Mesenchymal stem cell (in vitro differentiated cells and primary cell): ENCODE measurements around the gene VANGL2.

Experiments used
- DNase-seq: peaks from one replicate; pipeline ENCODE4 v3.0.0-alpha.2; 2013
- H2AFZ ChIP-seq: one replicate; pipeline ENCODE4 v1.6.1; 2013; ENCODE audit warnings: low read depth, mild to moderate bottlenecking, control low read depth, inconsistent platforms, low read length, moderate library complexity
- H2AK5ac ChIP-seq: 2 replicates; pipeline ENCODE4 v1.6.1; 2013; ENCODE audit warnings: low read length, moderate library complexity, mild to moderate bottlenecking, inconsistent platforms; ENCODE audit not compliant: severe bottlenecking
- H2BK120ac ChIP-seq: one replicate; pipeline ENCODE4 v1.6.1; 2013; ENCODE audit warnings: low read depth, mild to moderate bottlenecking, inconsistent platforms, low read length, moderate library complexity
- H2BK12ac ChIP-seq, 2 experiments: one replicate each; pipeline ENCODE4 v1.6.1; 2013; ENCODE audit warnings: inconsistent platforms in 2 of 2, low read length in 2 of 2, mild to moderate bottlenecking in 2 of 2, moderate library complexity in 2 of 2, control low read depth in 1 of 2
- H2BK15ac ChIP-seq: one replicate; pipeline ENCODE4 v1.6.1; 2013; ENCODE audit warnings: mild to moderate bottlenecking, low read depth, inconsistent platforms; ENCODE audit not compliant: poor library complexity, severe bottlenecking
- H2BK5ac ChIP-seq: 2 replicates; pipeline ENCODE4 v1.6.1; 2013; ENCODE audit warnings: low read depth, mild to moderate bottlenecking, low read length, control low read depth, inconsistent platforms; ENCODE audit not compliant: poor library complexity, severe bottlenecking
- H3K14ac ChIP-seq, 2 experiments: one replicate each; pipeline ENCODE4 v1.6.1; 2013; ENCODE audit warnings: inconsistent platforms in 2 of 2, low read length in 2 of 2, control low read depth in 1 of 2, mild to moderate bottlenecking in 1 of 2, moderate library complexity in 1 of 2
- H3K18ac ChIP-seq, 2 experiments: one replicate each; pipeline ENCODE4 v1.6.1; 2013; ENCODE audit warnings: inconsistent platforms in 2 of 2, low read length in 2 of 2, control low read depth in 1 of 2, low read depth in 1 of 2, mild to moderate bottlenecking in 1 of 2
- H3K23ac ChIP-seq, 2 experiments: one replicate each; pipeline ENCODE4 v1.6.1; 2013; ENCODE audit warnings: inconsistent platforms in 2 of 2, low read length in 2 of 2, mild to moderate bottlenecking in 2 of 2, moderate library complexity in 2 of 2, control low read depth in 1 of 2
- H3K27ac ChIP-seq: 2 replicates; pipeline ENCODE4 v1.5.1; 2013; ENCODE audit warnings: mild to moderate bottlenecking, moderate library complexity, low read length, control low read depth, inconsistent platforms; ENCODE audit not compliant: poor library complexity, severe bottlenecking
- H3K27me3 ChIP-seq, 2 experiments: 2 replicates each; pipeline versions ENCODE4 v1.6.1 to v1.7.0; 2013; ENCODE audit warnings: low read length in 2 of 2, mild to moderate bottlenecking in 2 of 2, moderate library complexity in 2 of 2, control low read depth in 1 of 2, inconsistent platforms in 1 of 2; ENCODE audit not compliant: control insufficient read depth in 1 of 2, insufficient read depth in 1 of 2
- H3K36me3 ChIP-seq, 2 experiments: 2 replicates each; pipeline versions ENCODE4 v1.6.1 to v1.7.0; 2013; ENCODE audit warnings: low read length in 2 of 2, control low read depth in 1 of 2, inconsistent platforms in 1 of 2, low read depth in 1 of 2, mild to moderate bottlenecking in 1 of 2; ENCODE audit not compliant: insufficient read depth in 2 of 2, control insufficient read depth in 1 of 2
- H3K4ac ChIP-seq, 2 experiments: one replicate each; pipeline ENCODE4 v1.6.1; 2013; ENCODE audit warnings: inconsistent platforms in 2 of 2, low read length in 2 of 2, mild to moderate bottlenecking in 2 of 2, moderate library complexity in 2 of 2, control low read depth in 1 of 2, low read depth in 1 of 2
- H3K4me1 ChIP-seq: 2 replicates; pipeline ENCODE4 v1.6.1; 2013; ENCODE audit warnings: low read depth, low read length, control low read depth; ENCODE audit not compliant: control insufficient read depth, insufficient read depth
- H3K4me2 ChIP-seq: 2 replicates; pipeline ENCODE4 v1.6.1; 2013; ENCODE audit warnings: low read length, mild to moderate bottlenecking, inconsistent platforms; ENCODE audit not compliant: poor library complexity, severe bottlenecking
- H3K4me3 ChIP-seq, 2 experiments: 2 replicates each; pipeline versions ENCODE4 v1.5.1 to v1.7.0; 2013; ENCODE audit warnings: low read length in 2 of 2, mild to moderate bottlenecking in 2 of 2, control low read depth in 1 of 2, low read depth in 1 of 2; ENCODE audit not compliant: insufficient read depth in 1 of 2
- H3K79me1 ChIP-seq: replicated peaks from 2 replicates; pipeline ENCODE4 v1.6.1; 2013; ENCODE audit warnings: mild to moderate bottlenecking, control low read depth, low read length, inconsistent platforms; ENCODE audit not compliant: poor library complexity, severe bottlenecking
- H3K9ac ChIP-seq: 2 replicates; pipeline ENCODE4 v1.7.0; 2013; ENCODE audit warnings: mild to moderate bottlenecking, low read length, moderate library complexity
- H3K9me3 ChIP-seq: 2 replicates; pipeline ENCODE4 v1.7.0; 2013; ENCODE audit warnings: mild to moderate bottlenecking, low read length; ENCODE audit not compliant: control insufficient read depth
- H4K8ac ChIP-seq: one replicate; pipeline ENCODE4 v1.6.1; 2013; ENCODE audit warnings: inconsistent platforms, mild to moderate bottlenecking, low read length, moderate library complexity
- H4K91ac ChIP-seq: one replicate; pipeline ENCODE4 v1.6.1; 2013; ENCODE audit warnings: mild to moderate bottlenecking, low read length, inconsistent platforms
- WGBS: methylation state at CpG from one replicate; pipeline ENCODE4 v1.1.7; 2013; ENCODE audit warnings: mixed read lengths; 5-methylcytosine and 5-hydroxymethylcytosine counted together

Gene VANGL2

DNA sequence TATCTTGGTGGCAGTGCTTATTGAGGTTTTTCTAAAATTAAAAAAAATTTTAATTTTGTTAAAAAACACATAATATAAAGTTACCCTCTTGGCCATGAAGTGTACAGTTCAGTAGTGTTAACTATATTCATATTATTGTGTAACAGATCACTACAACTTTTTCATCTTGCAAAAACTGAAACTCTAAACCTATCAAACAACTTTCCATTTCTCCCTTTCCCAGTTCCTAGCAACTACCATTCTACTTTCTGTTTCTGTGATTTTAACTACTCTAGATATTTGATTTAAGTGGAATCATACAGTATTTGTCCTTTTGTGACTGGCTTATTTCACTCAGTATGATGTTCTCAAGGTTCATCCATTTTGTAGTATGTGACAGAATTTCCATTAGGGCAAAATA is 67.2 kb downstream of the VANGL2 start:
- H3K79me1 ChIP-seq = no peaks in the 10 kb centered on the region
- H3K36me3 ChIP-seq = no peaks in the 10 kb centered on the region
- H3K18ac ChIP-seq = no peak overlapping the region
- H3K4ac ChIP-seq = no peak overlapping the region
- H3K27me3 ChIP-seq = no peaks in the 10 kb centered on the region
- H4K91ac ChIP-seq = no peak overlapping the region
- no peak overlapping the region for H3K4me2 ChIP-seq
- no peak overlapping the region for H3K27ac ChIP-seq
- no peak overlapping the region for H3K14ac ChIP-seq
- H2AK5ac ChIP-seq = no peak overlapping the region
- no peak overlapping the region for H2BK5ac ChIP-seq
- H3K9ac ChIP-seq = no peak overlapping the region
- H3K9me3 ChIP-seq = no peaks in the 10 kb centered on the region
- no peak overlapping the region for H3K4me3 ChIP-seq
- H3K23ac ChIP-seq = no peak overlapping the region
- no peak overlapping the region for H4K8ac ChIP-seq
- DNase-seq = no peak
- H2BK15ac ChIP-seq = no peak overlapping the region
- H3K4me1 ChIP-seq = peaks cover 2% of the 10 kb centered on the region
- no peak overlapping the region for H2BK12ac ChIP-seq
- no peak overlapping the region for H2AFZ ChIP-seq
- no peak overlapping the region for H2BK120ac ChIP-seq

DNA sequence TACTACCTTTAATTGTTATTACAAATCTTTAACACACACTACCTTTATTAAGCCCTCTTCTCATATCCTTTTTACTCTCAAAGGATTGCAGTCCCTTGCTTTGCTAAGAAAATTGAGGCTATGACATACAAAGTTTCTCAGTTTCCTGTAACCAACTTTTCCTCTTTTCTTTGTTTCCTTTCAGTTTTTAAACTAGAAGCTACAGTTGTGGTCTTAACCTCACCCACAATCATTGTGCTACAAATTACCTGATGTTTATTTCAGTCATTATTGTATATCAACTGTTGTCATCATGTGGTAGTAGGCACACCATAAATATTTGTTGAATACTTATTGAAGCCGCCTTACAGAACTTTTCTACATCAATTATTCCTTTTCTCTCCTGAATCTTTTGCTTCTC is 70.9 kb downstream of the VANGL2 start:
- no peak overlapping the region for H2BK120ac ChIP-seq
- no peaks in the 10 kb centered on the region for H3K79me1 ChIP-seq
- no peak overlapping the region for H3K18ac ChIP-seq
- H3K27me3 ChIP-seq = no peaks in the 10 kb centered on the region
- no peak overlapping the region for H4K91ac ChIP-seq
- H4K8ac ChIP-seq = no peak overlapping the region
- H3K14ac ChIP-seq = no peak overlapping the region
- no peak overlapping the region for H2AFZ ChIP-seq
- no peak overlapping the region for H3K4me2 ChIP-seq
- no peak overlapping the region for H3K4me3 ChIP-seq
- H3K36me3 ChIP-seq = no peaks in the 10 kb centered on the region
- no peak overlapping the region for H3K4ac ChIP-seq
- no peak for DNase-seq
- no peak overlapping the region for H3K9ac ChIP-seq
- H3K23ac ChIP-seq = no peak overlapping the region
- 90% methylated on average over 1 of the region's 1 CpG for WGBS
- no peaks in the 10 kb centered on the region for H3K4me1 ChIP-seq
- no peak overlapping the region for H2BK12ac ChIP-seq
- H2AK5ac ChIP-seq = no peak overlapping the region
- no peak overlapping the region for H3K27ac ChIP-seq
- H2BK5ac ChIP-seq = no peak overlapping the region
- no peaks in the 10 kb centered on the region for H3K9me3 ChIP-seq
- no peak overlapping the region for H2BK15ac ChIP-seq

DNA sequence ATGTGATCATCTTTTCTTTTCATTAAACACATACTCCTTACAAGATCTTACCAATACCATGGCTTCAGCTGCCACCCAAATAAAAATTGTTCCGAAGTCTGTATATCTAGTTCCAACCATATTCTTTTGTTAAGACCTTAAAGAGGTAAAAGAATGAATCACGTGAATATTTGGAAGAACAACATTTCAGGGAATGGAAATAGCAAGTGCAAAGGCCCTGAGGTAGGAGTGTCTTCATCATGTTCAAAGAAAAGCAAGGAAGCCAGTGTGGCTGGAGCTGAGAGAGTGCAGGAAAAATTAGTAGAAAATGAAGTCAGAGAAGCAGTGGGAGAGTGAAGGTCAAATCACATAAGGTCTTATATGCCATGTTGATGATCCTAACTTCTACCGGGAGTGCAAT is 71.7 kb downstream of the VANGL2 start:
- Histone ChIP-seq H2BK120ac (no peak overlapping the region), H2BK5ac (no peak overlapping the region), H3K27ac (no peak overlapping the region), H3K79me1 (no peaks in the 10 kb centered on the region), H3K36me3 (no peaks in the 10 kb centered on the region), H4K91ac (no peak overlapping the region), H3K14ac (no peak overlapping the region), H3K9me3 (no peaks in the 10 kb centered on the region), H3K18ac (no peak overlapping the region), H4K8ac (no peak overlapping the region), H3K23ac (no peak overlapping the region), H3K4me1 (no peaks in the 10 kb centered on the region), H3K27me3 (no peaks in the 10 kb centered on the region), H3K4me2 (no peak overlapping the region), H2AK5ac (no peak overlapping the region), H2BK12ac (no peak overlapping the region), H3K4me3 (no peak overlapping the region), H2BK15ac (no peak overlapping the region), H2AFZ (no peak overlapping the region), H3K4ac (no peak overlapping the region), H3K9ac (no peak overlapping the region)
- DNase-seq = no peak
- 77% methylated on average over 2 of the region's 3 CpGs for WGBS

- WGBS = 71% methylated on average over 1 of the region's 1 CpG
- H2AK5ac ChIP-seq = no peak overlapping the region
These were observed 74.3 kb downstream of the VANGL2 start for GRCh38 chr1:160474392-160475242.

More at GRCh38 chr1:160474392-160475242, 74.3 kb downstream of the VANGL2 start:
- H3K4ac ChIP-seq = no peak overlapping the region
- no peaks in the 10 kb centered on the region for H3K36me3 ChIP-seq
- no peaks in the 10 kb centered on the region for H3K9me3 ChIP-seq
- H2BK120ac ChIP-seq = no peak overlapping the region
- no peak for DNase-seq
- H3K23ac ChIP-seq = no peak overlapping the region
- no peaks in the 10 kb centered on the region for H3K27me3 ChIP-seq
- H3K4me2 ChIP-seq = no peak overlapping the region
- H3K4me3 ChIP-seq = no peak overlapping the region
- no peak overlapping the region for H2AFZ ChIP-seq
- H3K27ac ChIP-seq = no peak overlapping the region
- no peak overlapping the region for H2BK15ac ChIP-seq
- no peak overlapping the region for H3K9ac ChIP-seq
- no peak overlapping the region for H2BK5ac ChIP-seq
- no peak overlapping the region for H4K8ac ChIP-seq
- no peak overlapping the region for H2BK12ac ChIP-seq
- H3K4me1 ChIP-seq = no peaks in the 10 kb centered on the region
- H3K79me1 ChIP-seq = no peaks in the 10 kb centered on the region
- no peak overlapping the region for H3K14ac ChIP-seq
- H4K91ac ChIP-seq = no peak overlapping the region
- no peak overlapping the region for H3K18ac ChIP-seq
